IMR-90 (cell line): ENCODE results near the gene CCDC61. TPM values are rescaled to one million over a fixed set of nuclear protein-coding genes. Genes with fewer than 3 reads are reported as not detected.

Experiments used
- ATAC-seq: fragments of 200-7000 bp; cut with Tn5 transposase; 2 replicates; pipeline ENCODE4 v1.9.1; 2020; ENCODE audit warnings: low read depth, mild to moderate bottlenecking, moderate library complexity
- BruUV-seq: library from RNA; stranded (reverse); fragments of 400-500 nt; replicated peaks from 2 replicates; lab custom pipeline; 2021; lab: Mats Ljungman, UMichigan
- CTCF ChIA-PET: fragments of 300-600 bp; formaldehyde crosslinking; extraction: SDS; loops from one replicate; lab custom pipeline; 2021; ENCODE audit warnings: antibody characterized with exemption; lab: Yijun Ruan, JAX
- POLR2A ChIA-PET: fragments of 300-600 bp; sonication (Branson Sonifier 250); formaldehyde crosslinking; loops from one replicate; lab custom pipeline; 2022; ENCODE audit warnings: antibody characterized with exemption; ENCODE audit not compliant: unreplicated experiment; lab: Charles Lee
- DNase-seq: peaks from one replicate; pipeline ENCODE4 v3.0.0; 2013
- H2AFZ ChIP-seq: replicated peaks from 2 replicates; pipeline ENCODE3; 2013; ENCODE audit warnings: low read length, mild to moderate bottlenecking; ENCODE audit not compliant: poor library complexity
- H2AK5ac ChIP-seq: 2 replicates; pipeline ENCODE4 v1.6.1; 2013; ENCODE audit warnings: low read depth, low read length, inconsistent platforms
- H2AK9ac ChIP-seq: replicated peaks from 2 replicates; pipeline ENCODE3; 2013; ENCODE audit warnings: mild to moderate bottlenecking, low read depth, low read length, moderate library complexity; ENCODE audit not compliant: poor library complexity
- H2BK120ac ChIP-seq: 2 replicates; pipeline ENCODE4 v1.6.1; 2013; ENCODE audit warnings: low read depth, low read length, inconsistent platforms
- H2BK15ac ChIP-seq: 3 replicates; pipeline ENCODE4 v1.6.1; 2013; ENCODE audit warnings: low read depth, low read length, inconsistent platforms
- H2BK20ac ChIP-seq: 2 replicates; pipeline ENCODE4 v1.6.1; 2013; ENCODE audit warnings: low read depth, mild to moderate bottlenecking, inconsistent platforms, low read length, moderate library complexity
- H2BK5ac ChIP-seq: 2 replicates; pipeline ENCODE4 v1.6.1; 2013; ENCODE audit warnings: mild to moderate bottlenecking, low read depth, low read length, inconsistent platforms; ENCODE audit not compliant: poor library complexity, severe bottlenecking
- H3K14ac ChIP-seq: replicated peaks from 2 replicates; pipeline ENCODE4 v1.6.1; 2013; ENCODE audit warnings: low read depth, low read length, inconsistent platforms
- H3K18ac ChIP-seq: 2 replicates; pipeline ENCODE4 v1.6.1; 2013; ENCODE audit warnings: low read depth, low read length, control low read depth
- H3K23ac ChIP-seq: 2 replicates; pipeline ENCODE4 v1.6.1; 2013; ENCODE audit warnings: low read depth, low read length, inconsistent platforms
- H3K27ac ChIP-seq: 2 replicates; pipeline ENCODE4 v1.5.1; 2013; ENCODE audit warnings: mild to moderate bottlenecking, control low read depth, low read length; ENCODE audit not compliant: insufficient read depth
- H3K27me3 ChIP-seq: 2 replicates; pipeline ENCODE4 v1.6.1; 2013; ENCODE audit warnings: low read length; ENCODE audit not compliant: control insufficient read depth, insufficient read depth
- H3K36me3 ChIP-seq: 2 replicates; pipeline ENCODE4 v1.6.1; 2013; ENCODE audit warnings: low read length, mixed read lengths; ENCODE audit not compliant: control insufficient read depth, insufficient read depth
- H3K4ac ChIP-seq: 2 replicates; pipeline ENCODE4 v1.6.1; 2013; ENCODE audit warnings: low read depth, low read length, inconsistent platforms
- H3K4me1 ChIP-seq: 2 replicates; pipeline ENCODE4 v1.6.1; 2013; ENCODE audit warnings: low read length, mixed read lengths; ENCODE audit not compliant: control insufficient read depth, insufficient read depth
- H3K4me2 ChIP-seq: 2 replicates; pipeline ENCODE4 v1.6.1; 2013; ENCODE audit warnings: low read depth, mild to moderate bottlenecking, control low read depth, low read length, moderate library complexity
- H3K4me3 ChIP-seq: 2 replicates; pipeline ENCODE4 v1.5.1; 2013; ENCODE audit warnings: low read depth, mild to moderate bottlenecking, control low read depth, low read length, moderate library complexity; ENCODE audit not compliant: insufficient read depth
- H3K56ac ChIP-seq: 2 replicates; pipeline ENCODE4 v1.6.1; 2013; ENCODE audit warnings: low read length, inconsistent platforms; ENCODE audit not compliant: insufficient read depth; ENCODE audit errors: extremely low read depth
- H3K79me1 ChIP-seq, 2 experiments: 2 replicates each; pipeline ENCODE4 v1.6.1; 2013; ENCODE audit warnings: low read length in 2 of 2, inconsistent platforms in 1 of 2, low read depth in 1 of 2
- H3K9ac ChIP-seq: 2 replicates; pipeline ENCODE4 v1.6.1; 2013; ENCODE audit warnings: low read depth, low read length, control low read depth
- H3K9me1 ChIP-seq: 2 replicates; pipeline ENCODE4 v1.6.1; 2013; ENCODE audit warnings: low read length, inconsistent platforms; ENCODE audit not compliant: insufficient read depth
- H3K9me3 ChIP-seq: 2 replicates; pipeline ENCODE4 v1.6.1; 2013; ENCODE audit warnings: low read length; ENCODE audit not compliant: control insufficient read depth, insufficient read depth
- H4K20me1 ChIP-seq: 2 replicates; pipeline ENCODE4 v1.6.1; 2013; ENCODE audit warnings: low read length, inconsistent platforms; ENCODE audit not compliant: insufficient read depth
- H4K5ac ChIP-seq: 2 replicates; pipeline ENCODE4 v1.6.1; 2013; ENCODE audit warnings: mild to moderate bottlenecking, low read depth, low read length, control low read depth
- H4K8ac ChIP-seq, 2 experiments: 2 replicates each; pipeline ENCODE4 v1.6.1; 2013; ENCODE audit warnings: low read depth in 2 of 2, low read length in 2 of 2, control low read depth in 1 of 2, inconsistent platforms in 1 of 2
- H4K91ac ChIP-seq: 2 replicates; pipeline ENCODE4 v1.6.1; 2013; ENCODE audit warnings: low read depth, low read length, inconsistent platforms; ENCODE audit not compliant: insufficient read depth
- BHLHE40 ChIP-seq: fragments of 150-350 bp; IDR thresholded peaks from 2 replicates; pipeline ENCODE4 v1.6.1; 2016; ENCODE audit warnings: mild to moderate bottlenecking, low read depth, low read length
- CEBPB ChIP-seq: IDR thresholded peaks from 2 replicates; pipeline ENCODE4 v1.6.1; 2012; ENCODE audit warnings: low read depth, low read length, improper control_type of control experiment
- CHD1 ChIP-seq: IDR thresholded peaks from 2 replicates; pipeline ENCODE4 v1.6.1; 2012; ENCODE audit warnings: low read depth, low read length, improper control_type of control experiment
- CTCF ChIP-seq: conservative IDR thresholded peaks from 2 replicates; pipeline ENCODE4 v1.5.1; 2012; ENCODE audit warnings: mild to moderate bottlenecking, low read depth, low read length, improper control_type of control experiment
- ELK1 ChIP-seq: fragments of 150-350 bp; IDR thresholded peaks from 2 replicates; pipeline ENCODE4 v1.6.1; 2016; ENCODE audit warnings: low read depth, mild to moderate bottlenecking, low read length, moderate library complexity, borderline replicate concordance
- FOS ChIP-seq: fragments of 150-350 bp; IDR thresholded peaks from 2 replicates; pipeline ENCODE4 v1.6.1; 2016; ENCODE audit warnings: low read depth, low read length
- MAFK ChIP-seq: IDR thresholded peaks from 2 replicates; pipeline ENCODE4 v1.6.1; 2012; ENCODE audit warnings: low read depth, low read length, improper control_type of control experiment
- MAZ ChIP-seq: IDR thresholded peaks from 2 replicates; pipeline ENCODE4 v1.6.1; 2012; ENCODE audit warnings: low read depth, mild to moderate bottlenecking, low read length, improper control_type of control experiment, moderate library complexity, borderline replicate concordance
- MXI1 ChIP-seq: IDR thresholded peaks from 2 replicates; pipeline ENCODE4 v1.6.1; 2012; ENCODE audit warnings: low read depth, mild to moderate bottlenecking, low read length, moderate library complexity, borderline replicate concordance
- NFE2L2 ChIP-seq: fragments of 150-350 bp; IDR thresholded peaks from 2 replicates; pipeline ENCODE4 v1.6.1; 2016; ENCODE audit warnings: low read depth, mild to moderate bottlenecking, low read length
- POLR2A ChIP-seq: IDR thresholded peaks from 2 replicates; pipeline ENCODE4 v1.6.1; 2012; ENCODE audit warnings: mild to moderate bottlenecking, low read depth, low read length
- RAD21 ChIP-seq: IDR thresholded peaks from 2 replicates; pipeline ENCODE4 v1.6.1; 2012; ENCODE audit warnings: low read length, improper control_type of control experiment
- RCOR1 ChIP-seq: IDR thresholded peaks from 2 replicates; pipeline ENCODE4 v1.6.1; 2012; ENCODE audit warnings: mild to moderate bottlenecking, low read length, improper control_type of control experiment; ENCODE audit not compliant: insufficient replicate concordance
- RFX5 ChIP-seq: IDR thresholded peaks from 2 replicates; pipeline ENCODE4 v1.8.0; 2012; ENCODE audit warnings: low read depth, mild to moderate bottlenecking, low read length, moderate library complexity
- SMC3 ChIP-seq: fragments of 150-350 bp; IDR thresholded peaks from 2 replicates; pipeline ENCODE4 v1.6.1; 2016; ENCODE audit warnings: low read depth, mild to moderate bottlenecking, antibody characterized with exemption, low read length, moderate library complexity
- WGBS, 2 experiments: methylation state at CpG; one replicate each; pipeline versions ENCODE4 v1.1.5 to v1.1.7; 2013; ENCODE audit warnings: missing lambda C conversion rate in 2 of 2; ENCODE audit not compliant: insufficient read length in 1 of 2; ENCODE audit errors: extremely low coverage in 2 of 2; 5-methylcytosine and 5-hydroxymethylcytosine counted together
- dilution Hi-C: fragments of 300-500 bp; cut with HindIII; formaldehyde crosslinking; loops from one replicate; pipeline ENCODE4 v1.14.3; 2018; ENCODE audit warnings: low sequenced_read_pairs; ENCODE audit not compliant: unreplicated experiment
- in situ Hi-C: fragments of 300-500 bp; cut with MboI; formaldehyde crosslinking; loops from 3 replicates; pipeline ENCODE4 v1.14.3; 2019; ENCODE audit warnings: low sequenced_read_pairs, inconsistent platforms, mixed read lengths
- intact Hi-C: fragments of 100-400 bp; cut with micrococcal nuclease; formaldehyde crosslinking; loops from 2 replicates; pipeline ENCODE4 v1.10.0; 2022
- polyA plus RNA-seq, 3 experiments: library from polyadenylated mRNA; depleted of rRNA; stranded (reverse); fragments of >200 nt; gene quantifications; 2 replicates each; pipeline ENCODE4 v1.2.3, GENCODE V29; 2012; ENCODE audit warnings: low replicate concordance in 1 of 3
- total RNA-seq: library from RNA; depleted of rRNA; stranded (reverse); fragments of >200 nt; gene quantifications from 2 replicates; pipeline ENCODE4 v1.2.3, GENCODE V29; 2012
- TF ChIP-seq, protein P1 (sequence below): fragments of 150-350 bp; IDR thresholded peaks from 2 replicates; pipeline ENCODE4 v1.6.1; 2017; ENCODE audit warnings: mild to moderate bottlenecking, antibody characterized with exemption, low read length, low read depth

CCDC61 gene
- total and polyA plus RNA-seq, 2 of the 4 experiments (the other 2 are of a cell fraction): 3.2 to 9.1 TPM

DNA sequence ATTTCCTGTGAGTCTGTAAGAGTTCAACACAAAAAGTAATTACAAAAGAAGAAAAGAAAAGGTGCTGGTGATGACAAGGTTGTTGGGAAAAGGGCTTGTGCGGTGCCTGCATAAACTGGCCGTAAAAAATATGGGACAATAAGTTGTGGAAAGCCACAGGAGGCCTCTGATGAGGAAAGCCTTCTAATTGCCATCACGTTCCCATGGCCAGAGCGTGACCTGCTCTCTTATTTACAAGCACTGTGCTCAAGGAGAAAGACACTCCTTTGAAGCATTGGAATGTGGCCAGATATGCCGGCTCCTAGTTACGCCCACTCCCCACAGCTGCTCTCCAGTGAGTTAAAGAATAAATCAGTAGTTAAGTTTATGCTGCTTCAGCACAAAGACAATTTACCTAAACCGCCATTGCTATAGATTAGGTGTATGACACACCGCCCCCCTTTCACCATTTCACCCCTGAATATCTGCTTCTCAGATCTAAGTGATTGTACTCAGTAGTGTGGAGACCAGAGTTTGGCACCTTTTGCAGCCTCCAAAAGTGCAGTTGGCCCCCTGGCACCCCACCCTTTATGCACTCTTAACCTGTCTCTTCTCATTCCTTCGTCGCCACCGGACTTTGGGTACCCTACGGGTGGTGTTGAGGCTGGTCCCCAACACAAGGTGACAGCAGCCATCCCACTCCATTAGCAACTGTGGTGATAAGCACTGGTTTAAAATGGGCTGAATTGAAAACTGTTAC, 35.7 kb downstream of the CCDC61 start:
- Histone ChIP-seq H3K14ac (no peak overlapping the region), H4K8ac (no peak overlapping the region), H2BK20ac (no peak overlapping the region), H4K20me1 (no peaks in the 10 kb centered on the region), H3K9me1 (no peaks in the 10 kb centered on the region), H3K9me3 (no peaks in the 10 kb centered on the region), H4K5ac (no peak overlapping the region), H2AK5ac (no peak overlapping the region), H2AFZ (no peak overlapping the region), H3K56ac (no peak overlapping the region), H3K9ac (no peak overlapping the region), H3K36me3 (no peaks in the 10 kb centered on the region), H2BK120ac (no peak overlapping the region), H3K18ac (no peak overlapping the region), H4K91ac (no peak overlapping the region), H3K27me3 (peaks cover 18% of the 10 kb centered on the region), H2BK15ac (no peak overlapping the region), H3K4ac (no peak overlapping the region), H3K4me3 (no peak overlapping the region), H3K4me2 (no peak overlapping the region), H2AK9ac (no peak overlapping the region), H3K27ac (no peak overlapping the region), H3K4me1 (no peaks in the 10 kb centered on the region), H3K23ac (no peak overlapping the region), H2BK5ac (no peak overlapping the region), H3K79me1 (no peaks in the 10 kb centered on the region)
- WGBS, 2 experiments: 67% methylated on average over 1 of the region's 12 CpGs; no CpG with 5 or more reads in 1 of the 2 experiments
- DNase-seq (no peak), ATAC-seq (no peak)
- ChIA-PET POLR2A (no interaction called here), CTCF (no interaction called here)
- TF ChIP-seq MAFK (no peak), BHLHE40 (no peak), FOS (no peak), CTCF (no peak), CHD1 (no peak), MAZ (no peak), POLR2A (no peak), MXI1 (no peak), RFX5 (no peak), SMC3 (no peak), RAD21 (no peak), CEBPB (no peak), ELK1 (no peak), NFE2L2 (no peak), RCOR1 (no peak)
- TF ChIP-seq, protein P1, sequence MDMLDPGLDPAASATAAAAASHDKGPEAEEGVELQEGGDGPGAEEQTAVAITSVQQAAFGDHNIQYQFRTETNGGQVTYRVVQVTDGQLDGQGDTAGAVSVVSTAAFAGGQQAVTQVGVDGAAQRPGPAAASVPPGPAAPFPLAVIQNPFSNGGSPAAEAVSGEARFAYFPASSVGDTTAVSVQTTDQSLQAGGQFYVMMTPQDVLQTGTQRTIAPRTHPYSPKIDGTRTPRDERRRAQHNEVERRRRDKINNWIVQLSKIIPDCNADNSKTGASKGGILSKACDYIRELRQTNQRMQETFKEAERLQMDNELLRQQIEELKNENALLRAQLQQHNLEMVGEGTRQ: no peak
- dilution Hi-C loops (no loop called here), intact Hi-C loops (no loop called here), in situ Hi-C loops (no loop called here)
- no TSS peak for BruUV-seq
